WTC11 (cell line): Measurements from ENCODE around the gene SP3. TPM values are rescaled to one million over a fixed set of nuclear protein-coding genes. Genes with fewer than 3 reads are reported as not detected.

Experiments used
- ATAC-seq: fragments of 200-7000 bp; cut with Tn5 transposase; 2 replicates; pipeline ENCODE4 v1.10.0; 2021; ENCODE audit warnings: mild to moderate bottlenecking, moderate library complexity
- CTCF ChIA-PET: fragments of 300-600 bp; sonication (Branson Sonifier 250); formaldehyde crosslinking; loops from one replicate; lab custom pipeline; 2021; ENCODE audit warnings: antibody characterized with exemption; lab: Charles Lee
- POLR2A ChIA-PET: fragments of 350-600 bp; sonication (Branson Sonifier 250); formaldehyde crosslinking; loops from one replicate; lab custom pipeline; 2021; ENCODE audit warnings: antibody characterized with exemption; lab: Charles Lee
- DNase-seq: peaks from one replicate; pipeline ENCODE4 v3.0.0; 2021; ENCODE audit warnings: low spot score
- H3K27ac Mint-ChIP-seq: 2 replicates; pipeline ENCODE4 v1.8.0; 2021; ENCODE audit warnings: mixed read lengths
- H3K27me3 Mint-ChIP-seq: 2 replicates; pipeline ENCODE4 v1.8.0; 2021; ENCODE audit warnings: low read depth, mild to moderate bottlenecking, moderate library complexity, mixed read lengths
- H3K36me3 Mint-ChIP-seq: 2 replicates; pipeline ENCODE4 v1.8.0; 2021; ENCODE audit warnings: mixed read lengths
- H3K4me1 Mint-ChIP-seq: 2 replicates; pipeline ENCODE4 v1.8.0; 2022; ENCODE audit warnings: mixed read lengths
- H3K4me3 Mint-ChIP-seq: 2 replicates; pipeline ENCODE4 v1.8.0; 2021; ENCODE audit warnings: mild to moderate bottlenecking, moderate library complexity, mixed read lengths
- H3K9me3 Mint-ChIP-seq: 2 replicates; pipeline ENCODE4 v1.8.0; 2021; ENCODE audit warnings: mixed read lengths
- ATF1 ChIP-seq: sonication (generic); formaldehyde crosslinking; IDR thresholded peaks from 2 replicates; pipeline ENCODE4 v1.8.1; 2023; ENCODE audit warnings: mild to moderate bottlenecking, moderate library complexity, missing genetic modification reagents
- CREM ChIP-seq: sonication (generic); formaldehyde crosslinking; IDR thresholded peaks from 2 replicates; pipeline ENCODE4 v1.8.1; 2022; ENCODE audit warnings: mild to moderate bottlenecking, missing genetic modification reagents, moderate library complexity
- EMX1 ChIP-seq: fragments of 250-450 bp; sonication (Bioruptor Pico); IDR thresholded peaks from 2 replicates; pipeline ENCODE4 v1.8.0; 2021; ENCODE audit warnings: mild to moderate bottlenecking
- FOXJ3 ChIP-seq: sonication (generic); formaldehyde crosslinking; IDR thresholded peaks from 2 replicates; pipeline ENCODE4 v1.9.0; 2021; ENCODE audit warnings: missing genetic modification reagents, mild to moderate bottlenecking, borderline replicate concordance
- GABPB1 ChIP-seq: sonication (generic); formaldehyde crosslinking; IDR thresholded peaks from 2 replicates; pipeline ENCODE4 v1.8.1; 2023; ENCODE audit warnings: mild to moderate bottlenecking, missing genetic modification reagents
- JAZF1 ChIP-seq: fragments of 250-450 bp; sonication (Bioruptor Pico); IDR thresholded peaks from 2 replicates; pipeline ENCODE4 v1.9.0; 2021; ENCODE audit warnings: moderate library complexity, mild to moderate bottlenecking, inconsistent platforms
- NR2C2 ChIP-seq: sonication (generic); formaldehyde crosslinking; IDR thresholded peaks from 2 replicates; pipeline ENCODE4 v1.8.0; 2022; ENCODE audit warnings: mild to moderate bottlenecking, missing genetic modification reagents
- SOX15 ChIP-seq: fragments of 250-450 bp; sonication (Bioruptor Pico); IDR thresholded peaks from 2 replicates; pipeline ENCODE4 v1.9.0; 2021; ENCODE audit warnings: mild to moderate bottlenecking
- TCF7 ChIP-seq: sonication (generic); formaldehyde crosslinking; IDR thresholded peaks from 2 replicates; pipeline ENCODE4 v1.8.0; 2022; ENCODE audit warnings: mild to moderate bottlenecking, low read depth, missing genetic modification reagents, moderate library complexity
- TEAD4 ChIP-seq: sonication (generic); formaldehyde crosslinking; IDR thresholded peaks from 2 replicates; pipeline ENCODE4 v1.8.0; 2022; ENCODE audit warnings: mild to moderate bottlenecking, missing genetic modification reagents
- ZNF263 ChIP-seq: sonication (generic); formaldehyde crosslinking; IDR thresholded peaks from 2 replicates; pipeline ENCODE4 v1.8.1; 2022; ENCODE audit warnings: low read depth, mild to moderate bottlenecking, moderate library complexity, missing genetic modification reagents
- ZNF416 ChIP-seq: fragments of 250-450 bp; sonication (Bioruptor Pico); IDR thresholded peaks from 2 replicates; pipeline ENCODE4 v1.9.0; 2021; ENCODE audit warnings: mild to moderate bottlenecking, inconsistent platforms
- total RNA-seq: library from RNA; stranded (reverse); gene quantifications from 3 replicates; pipeline ENCODE4 v1.2.3, GENCODE V29; 2021
- TF ChIP-seq, protein P1 (sequence below): fragments of 250-450 bp; sonication (Bioruptor Pico); IDR thresholded peaks from 2 replicates; pipeline ENCODE4 v1.9.0; 2021; ENCODE audit warnings: mild to moderate bottlenecking
- TF ChIP-seq, protein P2 (sequence below): sonication (generic); formaldehyde crosslinking; IDR thresholded peaks from 2 replicates; pipeline ENCODE4 v1.8.1; 2023; ENCODE audit warnings: mild to moderate bottlenecking, missing genetic modification reagents
- TF ChIP-seq, protein P3 (sequence below): sonication (generic); formaldehyde crosslinking; IDR thresholded peaks from 2 replicates; pipeline ENCODE4 v1.8.0; 2023; ENCODE audit warnings: missing genetic modification reagents, mild to moderate bottlenecking, borderline replicate concordance
- TF ChIP-seq, protein P4 (sequence below): sonication (generic); formaldehyde crosslinking; IDR thresholded peaks from 2 replicates; pipeline ENCODE4 v1.8.1; 2023; ENCODE audit warnings: mild to moderate bottlenecking, moderate library complexity, missing genetic modification reagents
- TF ChIP-seq, protein P5 (sequence below): fragments of 200-600 bp; IDR thresholded peaks from 2 replicates; pipeline ENCODE4 v1.8.0; 2022; ENCODE audit warnings: antibody characterized with exemption
- TF ChIP-seq, protein P6 (sequence below): sonication (generic); formaldehyde crosslinking; IDR thresholded peaks from 2 replicates; pipeline ENCODE4 v1.8.0; 2022; ENCODE audit warnings: mild to moderate bottlenecking, missing genetic modification reagents
- TF ChIP-seq, protein P7 (sequence below): sonication (generic); formaldehyde crosslinking; IDR thresholded peaks from 2 replicates; pipeline ENCODE4 v1.8.0; 2022; ENCODE audit warnings: mild to moderate bottlenecking, missing genetic modification reagents

Gene SP3
- total RNA-seq, 1 experiment from 2014 or later: 88.5 TPM

DNA sequence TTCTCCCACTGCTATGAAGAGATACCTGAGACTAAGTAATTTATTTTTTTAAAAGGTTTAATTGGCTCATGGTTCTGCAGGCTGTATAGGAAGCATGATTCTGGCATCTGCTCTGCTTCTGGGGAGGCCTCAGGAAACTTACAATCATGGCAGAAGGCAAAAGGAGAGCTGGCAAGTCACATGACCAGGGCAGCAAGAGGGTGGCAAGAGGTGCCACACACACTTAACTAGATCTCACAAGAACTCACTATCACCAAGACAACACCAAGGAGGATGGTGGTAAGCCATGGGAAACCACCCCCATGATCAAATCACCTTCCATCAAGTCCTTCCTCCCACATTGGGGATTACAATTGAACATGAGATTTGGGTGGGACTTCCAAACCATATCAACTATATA, 38.3 kb downstream of the SP3 start:
- 0 out of 2 replicates have a peak, but pooled peaks cover 4% of the 10 kb centered on the region for H3K9me3 Mint-ChIP-seq
- ChIA-PET POLR2A (no interaction called here), CTCF (interaction anchor here (0.7 kb wide), 1 partner anchor 390 kb away, joined by 3 read pairs; no protein-coding TSS in a partner anchor)
- DNase-seq (no peak), ATAC-seq (no peak)
- no peak overlapping the region for H3K27ac Mint-ChIP-seq
- H3K4me3 Mint-ChIP-seq: no peak overlapping the region
- no peaks in the 10 kb centered on the region for H3K4me1 Mint-ChIP-seq
- H3K36me3 Mint-ChIP-seq: peaks cover 15% of the 10 kb centered on the region
- H3K27me3 Mint-ChIP-seq: no peaks in the 10 kb centered on the region
- TF ChIP-seq, protein P1, sequence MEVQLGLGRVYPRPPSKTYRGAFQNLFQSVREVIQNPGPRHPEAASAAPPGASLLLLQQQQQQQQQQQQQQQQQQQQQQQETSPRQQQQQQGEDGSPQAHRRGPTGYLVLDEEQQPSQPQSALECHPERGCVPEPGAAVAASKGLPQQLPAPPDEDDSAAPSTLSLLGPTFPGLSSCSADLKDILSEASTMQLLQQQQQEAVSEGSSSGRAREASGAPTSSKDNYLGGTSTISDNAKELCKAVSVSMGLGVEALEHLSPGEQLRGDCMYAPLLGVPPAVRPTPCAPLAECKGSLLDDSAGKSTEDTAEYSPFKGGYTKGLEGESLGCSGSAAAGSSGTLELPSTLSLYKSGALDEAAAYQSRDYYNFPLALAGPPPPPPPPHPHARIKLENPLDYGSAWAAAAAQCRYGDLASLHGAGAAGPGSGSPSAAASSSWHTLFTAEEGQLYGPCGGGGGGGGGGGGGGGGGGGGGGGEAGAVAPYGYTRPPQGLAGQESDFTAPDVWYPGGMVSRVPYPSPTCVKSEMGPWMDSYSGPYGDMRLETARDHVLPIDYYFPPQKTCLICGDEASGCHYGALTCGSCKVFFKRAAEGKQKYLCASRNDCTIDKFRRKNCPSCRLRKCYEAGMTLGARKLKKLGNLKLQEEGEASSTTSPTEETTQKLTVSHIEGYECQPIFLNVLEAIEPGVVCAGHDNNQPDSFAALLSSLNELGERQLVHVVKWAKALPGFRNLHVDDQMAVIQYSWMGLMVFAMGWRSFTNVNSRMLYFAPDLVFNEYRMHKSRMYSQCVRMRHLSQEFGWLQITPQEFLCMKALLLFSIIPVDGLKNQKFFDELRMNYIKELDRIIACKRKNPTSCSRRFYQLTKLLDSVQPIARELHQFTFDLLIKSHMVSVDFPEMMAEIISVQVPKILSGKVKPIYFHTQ (CRISPR knock-in tag): no peak
- no peak for TF ChIP-seq ATF1 (CRISPR knock-in tag)
- TF ChIP-seq, protein P2, sequence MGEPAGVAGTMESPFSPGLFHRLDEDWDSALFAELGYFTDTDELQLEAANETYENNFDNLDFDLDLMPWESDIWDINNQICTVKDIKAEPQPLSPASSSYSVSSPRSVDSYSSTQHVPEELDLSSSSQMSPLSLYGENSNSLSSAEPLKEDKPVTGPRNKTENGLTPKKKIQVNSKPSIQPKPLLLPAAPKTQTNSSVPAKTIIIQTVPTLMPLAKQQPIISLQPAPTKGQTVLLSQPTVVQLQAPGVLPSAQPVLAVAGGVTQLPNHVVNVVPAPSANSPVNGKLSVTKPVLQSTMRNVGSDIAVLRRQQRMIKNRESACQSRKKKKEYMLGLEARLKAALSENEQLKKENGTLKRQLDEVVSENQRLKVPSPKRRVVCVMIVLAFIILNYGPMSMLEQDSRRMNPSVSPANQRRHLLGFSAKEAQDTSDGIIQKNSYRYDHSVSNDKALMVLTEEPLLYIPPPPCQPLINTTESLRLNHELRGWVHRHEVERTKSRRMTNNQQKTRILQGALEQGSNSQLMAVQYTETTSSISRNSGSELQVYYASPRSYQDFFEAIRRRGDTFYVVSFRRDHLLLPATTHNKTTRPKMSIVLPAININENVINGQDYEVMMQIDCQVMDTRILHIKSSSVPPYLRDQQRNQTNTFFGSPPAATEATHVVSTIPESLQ (CRISPR knock-in tag): no peak
- TF ChIP-seq ZNF416 (CRISPR knock-in tag): no peak
- TF ChIP-seq, protein P3, sequence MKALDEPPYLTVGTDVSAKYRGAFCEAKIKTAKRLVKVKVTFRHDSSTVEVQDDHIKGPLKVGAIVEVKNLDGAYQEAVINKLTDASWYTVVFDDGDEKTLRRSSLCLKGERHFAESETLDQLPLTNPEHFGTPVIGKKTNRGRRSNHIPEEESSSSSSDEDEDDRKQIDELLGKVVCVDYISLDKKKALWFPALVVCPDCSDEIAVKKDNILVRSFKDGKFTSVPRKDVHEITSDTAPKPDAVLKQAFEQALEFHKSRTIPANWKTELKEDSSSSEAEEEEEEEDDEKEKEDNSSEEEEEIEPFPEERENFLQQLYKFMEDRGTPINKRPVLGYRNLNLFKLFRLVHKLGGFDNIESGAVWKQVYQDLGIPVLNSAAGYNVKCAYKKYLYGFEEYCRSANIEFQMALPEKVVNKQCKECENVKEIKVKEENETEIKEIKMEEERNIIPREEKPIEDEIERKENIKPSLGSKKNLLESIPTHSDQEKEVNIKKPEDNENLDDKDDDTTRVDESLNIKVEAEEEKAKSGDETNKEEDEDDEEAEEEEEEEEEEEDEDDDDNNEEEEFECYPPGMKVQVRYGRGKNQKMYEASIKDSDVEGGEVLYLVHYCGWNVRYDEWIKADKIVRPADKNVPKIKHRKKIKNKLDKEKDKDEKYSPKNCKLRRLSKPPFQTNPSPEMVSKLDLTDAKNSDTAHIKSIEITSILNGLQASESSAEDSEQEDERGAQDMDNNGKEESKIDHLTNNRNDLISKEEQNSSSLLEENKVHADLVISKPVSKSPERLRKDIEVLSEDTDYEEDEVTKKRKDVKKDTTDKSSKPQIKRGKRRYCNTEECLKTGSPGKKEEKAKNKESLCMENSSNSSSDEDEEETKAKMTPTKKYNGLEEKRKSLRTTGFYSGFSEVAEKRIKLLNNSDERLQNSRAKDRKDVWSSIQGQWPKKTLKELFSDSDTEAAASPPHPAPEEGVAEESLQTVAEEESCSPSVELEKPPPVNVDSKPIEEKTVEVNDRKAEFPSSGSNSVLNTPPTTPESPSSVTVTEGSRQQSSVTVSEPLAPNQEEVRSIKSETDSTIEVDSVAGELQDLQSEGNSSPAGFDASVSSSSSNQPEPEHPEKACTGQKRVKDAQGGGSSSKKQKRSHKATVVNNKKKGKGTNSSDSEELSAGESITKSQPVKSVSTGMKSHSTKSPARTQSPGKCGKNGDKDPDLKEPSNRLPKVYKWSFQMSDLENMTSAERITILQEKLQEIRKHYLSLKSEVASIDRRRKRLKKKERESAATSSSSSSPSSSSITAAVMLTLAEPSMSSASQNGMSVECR (CRISPR knock-in tag): no peak
- TF ChIP-seq, protein P4, sequence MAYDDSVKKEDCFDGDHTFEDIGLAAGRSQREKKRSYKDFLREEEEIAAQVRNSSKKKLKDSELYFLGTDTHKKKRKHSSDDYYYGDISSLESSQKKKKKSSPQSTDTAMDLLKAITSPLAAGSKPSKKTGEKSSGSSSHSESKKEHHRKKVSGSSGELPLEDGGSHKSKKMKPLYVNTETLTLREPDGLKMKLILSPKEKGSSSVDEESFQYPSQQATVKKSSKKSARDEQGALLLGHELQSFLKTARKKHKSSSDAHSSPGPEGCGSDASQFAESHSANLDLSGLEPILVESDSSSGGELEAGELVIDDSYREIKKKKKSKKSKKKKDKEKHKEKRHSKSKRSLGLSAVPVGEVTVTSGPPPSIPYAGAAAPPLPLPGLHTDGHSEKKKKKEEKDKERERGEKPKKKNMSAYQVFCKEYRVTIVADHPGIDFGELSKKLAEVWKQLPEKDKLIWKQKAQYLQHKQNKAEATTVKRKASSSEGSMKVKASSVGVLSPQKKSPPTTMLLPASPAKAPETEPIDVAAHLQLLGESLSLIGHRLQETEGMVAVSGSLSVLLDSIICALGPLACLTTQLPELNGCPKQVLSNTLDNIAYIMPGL (CRISPR knock-in tag): no peak
- TF ChIP-seq, protein P5, sequence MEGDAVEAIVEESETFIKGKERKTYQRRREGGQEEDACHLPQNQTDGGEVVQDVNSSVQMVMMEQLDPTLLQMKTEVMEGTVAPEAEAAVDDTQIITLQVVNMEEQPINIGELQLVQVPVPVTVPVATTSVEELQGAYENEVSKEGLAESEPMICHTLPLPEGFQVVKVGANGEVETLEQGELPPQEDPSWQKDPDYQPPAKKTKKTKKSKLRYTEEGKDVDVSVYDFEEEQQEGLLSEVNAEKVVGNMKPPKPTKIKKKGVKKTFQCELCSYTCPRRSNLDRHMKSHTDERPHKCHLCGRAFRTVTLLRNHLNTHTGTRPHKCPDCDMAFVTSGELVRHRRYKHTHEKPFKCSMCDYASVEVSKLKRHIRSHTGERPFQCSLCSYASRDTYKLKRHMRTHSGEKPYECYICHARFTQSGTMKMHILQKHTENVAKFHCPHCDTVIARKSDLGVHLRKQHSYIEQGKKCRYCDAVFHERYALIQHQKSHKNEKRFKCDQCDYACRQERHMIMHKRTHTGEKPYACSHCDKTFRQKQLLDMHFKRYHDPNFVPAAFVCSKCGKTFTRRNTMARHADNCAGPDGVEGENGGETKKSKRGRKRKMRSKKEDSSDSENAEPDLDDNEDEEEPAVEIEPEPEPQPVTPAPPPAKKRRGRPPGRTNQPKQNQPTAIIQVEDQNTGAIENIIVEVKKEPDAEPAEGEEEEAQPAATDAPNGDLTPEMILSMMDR: no peak
- TF ChIP-seq, protein P6, sequence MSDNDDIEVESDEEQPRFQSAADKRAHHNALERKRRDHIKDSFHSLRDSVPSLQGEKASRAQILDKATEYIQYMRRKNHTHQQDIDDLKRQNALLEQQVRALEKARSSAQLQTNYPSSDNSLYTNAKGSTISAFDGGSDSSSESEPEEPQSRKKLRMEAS: no peak
- no peak for TF ChIP-seq SOX15 (CRISPR knock-in tag)
- TF ChIP-seq NR2C2 (CRISPR knock-in tag): no peak
- TF ChIP-seq, protein P7, sequence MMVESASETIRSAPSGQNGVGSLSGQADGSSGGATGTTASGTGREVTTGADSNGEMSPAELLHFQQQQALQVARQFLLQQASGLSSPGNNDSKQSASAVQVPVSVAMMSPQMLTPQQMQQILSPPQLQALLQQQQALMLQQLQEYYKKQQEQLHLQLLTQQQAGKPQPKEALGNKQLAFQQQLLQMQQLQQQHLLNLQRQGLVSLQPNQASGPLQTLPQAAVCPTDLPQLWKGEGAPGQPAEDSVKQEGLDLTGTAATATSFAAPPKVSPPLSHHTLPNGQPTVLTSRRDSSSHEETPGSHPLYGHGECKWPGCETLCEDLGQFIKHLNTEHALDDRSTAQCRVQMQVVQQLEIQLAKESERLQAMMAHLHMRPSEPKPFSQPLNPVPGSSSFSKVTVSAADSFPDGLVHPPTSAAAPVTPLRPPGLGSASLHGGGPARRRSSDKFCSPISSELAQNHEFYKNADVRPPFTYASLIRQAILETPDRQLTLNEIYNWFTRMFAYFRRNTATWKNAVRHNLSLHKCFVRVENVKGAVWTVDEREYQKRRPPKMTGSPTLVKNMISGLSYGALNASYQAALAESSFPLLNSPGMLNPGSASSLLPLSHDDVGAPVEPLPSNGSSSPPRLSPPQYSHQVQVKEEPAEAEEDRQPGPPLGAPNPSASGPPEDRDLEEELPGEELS (CRISPR knock-in tag): no peak
- no peak for TF ChIP-seq ZNF263 (CRISPR knock-in tag)
- no peak for TF ChIP-seq GABPB1 (CRISPR knock-in tag)
- no peak for TF ChIP-seq JAZF1 (CRISPR knock-in tag)
- no peak for TF ChIP-seq EMX1 (CRISPR knock-in tag)
- TF ChIP-seq FOXJ3 (CRISPR knock-in tag): no peak
- TF ChIP-seq TEAD4 (CRISPR knock-in tag): no peak
- TF ChIP-seq TCF7: no peak
- no peak for TF ChIP-seq CREM
